ENCODE data around the gene PTPRCAP. TPM values are rescaled to one million over a fixed set of nuclear protein-coding genes. Genes with fewer than 3 reads are reported as not detected.
A peak's percentile ranks its signal among the peaks of the same experiment; 100 is the strongest.

Gene PTPRCAP
- total and polyA plus RNA-seq, 9 of the 15 experiments (the other 6 are each of a cell fraction or from before 2014, with no cell fraction given): 0.22 to 2.0 (median 1.1) TPM; not detected in 4

- no peak for TF ChIP-seq FOXP4 (CRISPR knock-in tag; IDR thresholded peaks at IDR 0.05; ENCODE audit: borderline replicate concordance)
- TF ChIP-seq TAF9B (IDR thresholded peaks at IDR 0.05; ENCODE audit: partially characterized antibody): no peak
- TF ChIP-seq ZC3H4 (CRISPR knock-in tag; IDR thresholded peaks at IDR 0.05; ENCODE audit: borderline replicate concordance): no peak
- TF ChIP-seq IRF1 (CRISPR knock-in tag; IDR thresholded peaks at IDR 0.05; ENCODE audit: borderline replicate concordance): no peak
- no peak for TF ChIP-seq ZBTB5 (IDR thresholded peaks at IDR 0.05)
- no peak for TF ChIP-seq KDM5B (IDR thresholded peaks at IDR 0.05; ENCODE audit: insufficient replicate concordance, low read depth, low read length)
- TF ChIP-seq BCOR (IDR thresholded peaks at IDR 0.05): 0 out of 2 replicates have a peak, but pooled peaks have one; percentile 22
- TF ChIP-seq GABPB2 (CRISPR knock-in tag; conservative IDR thresholded peaks at IDR 0.05): no peak
- TF ChIP-seq NR2C2 (CRISPR knock-in tag; IDR thresholded peaks at IDR 0.05): 0 out of 2 replicates have a peak, but pooled peaks have one; percentile 39
- no peak; the same call in 1 of the 2 replicates for TF ChIP-seq NR2C2 (tag; IDR thresholded peaks at IDR 0.05)
- no peak for TF ChIP-seq KAT8 (IDR thresholded peaks at IDR 0.05; ENCODE audit: low read depth)
- no peak; the same call in 1 of the 2 replicates for TF ChIP-seq MBD2 (IDR thresholded peaks at IDR 0.05; ENCODE audit: borderline replicate concordance, low read depth)
- no peak for TF ChIP-seq ZNF253 (CRISPR knock-in tag; conservative IDR thresholded peaks at IDR 0.05)
- TF ChIP-seq ZBTB49 (CRISPR knock-in tag; IDR thresholded peaks at IDR 0.05; ENCODE audit: borderline replicate concordance): no peak
- no peak for TF ChIP-seq E2F5 (CRISPR knock-in tag; IDR thresholded peaks at IDR 0.05)
- TF ChIP-seq L3MBTL2 (IDR thresholded peaks at IDR 0.05): peak; percentile 61
- TF ChIP-seq NCOA1 (IDR thresholded peaks at IDR 0.05; ENCODE audit: low read depth): no peak; the same call in 1 of the 2 replicates
These were observed 912 bp downstream of the PTPRCAP start (continued) for GRCh38 chr11:67436459-67437081.
